Brain microvascular endothelial cell (primary cell): Measurements from ENCODE around the gene SFXN1.

Experiments
- DNase-seq: peaks from one replicate; pipeline ENCODE4 v3.0.0-alpha.2; 2020
- H3K27ac ChIP-seq: fragments of 250-450 bp; sonication (Bioruptor Pico); 2 replicates; pipeline ENCODE4 v1.5.1; 2020; ENCODE audit warnings: mild to moderate bottlenecking, moderate library complexity
- H3K27me3 ChIP-seq: fragments of 250-450 bp; sonication (Bioruptor Pico); replicated peaks from 2 replicates; pipeline ENCODE4 v1.5.1; 2020; ENCODE audit warnings: mild to moderate bottlenecking
- H3K36me3 ChIP-seq: fragments of 250-450 bp; sonication (Bioruptor Pico); replicated peaks from 2 replicates; pipeline ENCODE4 v1.5.1; 2020; ENCODE audit warnings: mild to moderate bottlenecking
- H3K4me3 ChIP-seq: 2 replicates; pipeline ENCODE4 v1.5.1; 2011; ENCODE audit warnings: low read depth, mild to moderate bottlenecking, control low read depth, low read length, moderate library complexity
- CTCF ChIP-seq: IDR thresholded peaks from 2 replicates; pipeline ENCODE4 v1.5.1; 2011; ENCODE audit warnings: low read depth, mild to moderate bottlenecking, moderate library complexity, low read length, control low read depth, inconsistent platforms; ENCODE audit errors: missing control alignments
- in situ Hi-C: cut with HindIII; loops from 2 replicates; pipeline ENCODE4 v1.10.0; 2017; ENCODE audit warnings: low sequenced_read_pairs, low pct_ligation_motif_present

SFXN1 gene

GRCh38 chr5:175519006-175519405, 40.6 kb downstream of the SFXN1 start:
- H3K36me3 ChIP-seq: peaks cover 32% of the 10 kb centered on the region
- TF ChIP-seq CTCF: no peak
- H3K27ac ChIP-seq: no peak overlapping the region
- DNase-seq: no peak
- H3K27me3 ChIP-seq: no peaks in the 10 kb centered on the region
- in situ Hi-C loops: no loop called here
- H3K4me3 ChIP-seq: no peak overlapping the region

GRCh38 chr5:175520321-175520720, 42.0 kb downstream of the SFXN1 start:
- no peak for DNase-seq
- in situ Hi-C loops: no loop called here
- no peak overlapping the region for H3K4me3 ChIP-seq
- peaks cover 30% of the 10 kb centered on the region for H3K36me3 ChIP-seq
- H3K27ac ChIP-seq: no peak overlapping the region
- H3K27me3 ChIP-seq: no peaks in the 10 kb centered on the region
- TF ChIP-seq CTCF: no peak

- Histone ChIP-seq H3K4me3 (no peak overlapping the region), H3K27me3 (no peaks in the 10 kb centered on the region), H3K27ac (no peak overlapping the region), H3K36me3 (peaks cover 30% of the 10 kb centered on the region)
- DNase-seq: no peak
- in situ Hi-C loops: no loop called here
- no peak for TF ChIP-seq CTCF
Measured at GRCh38 chr5:175520873-175521272, 42.5 kb downstream of the SFXN1 start.

GRCh38 chr5:175521313-175521833, 43.0 kb downstream of the SFXN1 start:
- TF ChIP-seq CTCF: no peak
- H3K27me3 ChIP-seq: no peaks in the 10 kb centered on the region
- DNase-seq: no peak
- no peak overlapping the region for H3K4me3 ChIP-seq
- no peak overlapping the region for H3K27ac ChIP-seq
- H3K36me3 ChIP-seq: peaks cover 33% of the 10 kb centered on the region
- in situ Hi-C loops: no loop called here

GRCh38 chr5:175523292-175523691, 44.9 kb downstream of the SFXN1 start:
- H3K27ac ChIP-seq: no peak overlapping the region
- no peak overlapping the region for H3K4me3 ChIP-seq
- in situ Hi-C loops: no loop called here
- H3K36me3 ChIP-seq: peaks cover 37% of the 10 kb centered on the region
- no peak for TF ChIP-seq CTCF
- DNase-seq: no peak
- no peaks in the 10 kb centered on the region for H3K27me3 ChIP-seq

GRCh38 chr5:175524211-175524610, 45.9 kb downstream of the SFXN1 start:
- in situ Hi-C loops: no loop called here
- TF ChIP-seq CTCF: no peak
- peaks cover 36% of the 10 kb centered on the region for H3K36me3 ChIP-seq

More at GRCh38 chr5:175524211-175524610, 45.9 kb downstream of the SFXN1 start:
- no peak for DNase-seq
- H3K27ac ChIP-seq: no peak overlapping the region
- no peaks in the 10 kb centered on the region for H3K27me3 ChIP-seq
- H3K4me3 ChIP-seq: no peak overlapping the region
